Thyroid gland (tissue), 4 donors: ENCODE measurements around the gene TFDP2. TPM values are rescaled to one million over a fixed set of nuclear protein-coding genes. Genes with fewer than 3 reads are reported as not detected.
A peak's percentile ranks its signal among the peaks of the same experiment; 100 is the strongest.

ENCODE experiments used
- DNase-seq, 2 donors: peaks; one replicate each; pipeline ENCODE4 v3.0.0-alpha.2; 2019
- H3K27ac ChIP-seq, 3 donors: fragments of 200-600 bp; sonication (generic); 1 replicate in 2 of 3; 2 replicates in 1 of 3; pipeline ENCODE4 v1.5.1; 2016 to 2019; ENCODE audit warnings: mild to moderate bottlenecking in 1 of 3, moderate library complexity in 1 of 3
- H3K27me3 ChIP-seq: fragments of 200-600 bp; sonication (generic); one replicate; pipeline ENCODE4 v1.5.1; 2019
- H3K36me3 ChIP-seq, 2 donors: fragments of 200-600 bp; sonication (generic); one replicate each; pipeline ENCODE4 v1.5.1; 2016 to 2019
- H3K4me1 ChIP-seq, 2 donors: fragments of 200-600 bp; sonication (generic); one replicate each; pipeline ENCODE4 v1.5.1; 2017 to 2019
- H3K4me3 ChIP-seq, 3 donors: fragments of 200-600 bp; sonication (generic); replicated peaks in 1 of 3; 1 replicate in 2 of 3; 2 replicates in 1 of 3; pipeline ENCODE4 v1.5.1; 2016; ENCODE audit warnings: mild to moderate bottlenecking in 1 of 3
- H3K9me3 ChIP-seq: fragments of 200-600 bp; sonication (generic); one replicate; pipeline ENCODE4 v1.5.1; 2017
- POLR2A ChIP-seq, 2 donors: fragments of 450-650 bp; IDR thresholded peaks; one replicate each; pipeline ENCODE4 v1.6.1; 2017; ENCODE audit warnings: antibody characterized with exemption in 2 of 2, mild to moderate bottlenecking in 2 of 2, moderate library complexity in 1 of 2
- WGBS, 2 donors: methylation state at CpG; one replicate each; pipeline ENCODE4 v1.1.5; 2017; 5-methylcytosine and 5-hydroxymethylcytosine counted together
- intact Hi-C: fragments of 100-400 bp; cut with DNase I; formaldehyde crosslinking; loops from one replicate; pipeline ENCODE4 v1.15.1; 2023
- total RNA-seq, 4 donors: library from RNA; depleted of rRNA; stranded (reverse); fragments of >200 nt; gene quantifications; one replicate each; pipeline ENCODE4 v1.2.3, GENCODE V29; 2016
- TF ChIP-seq, protein P1 (sequence below), 6 experiments: fragments of 200-600 bp in 3 of 6; fragments of 450-650 bp in 3 of 6; sonication (generic) in 3 of 6; IDR thresholded peaks; one replicate each; pipeline ENCODE4 v1.5.1; 2016 to 2019; ENCODE audit warnings: antibody characterized with exemption in 6 of 6, mild to moderate bottlenecking in 2 of 6, inconsistent platforms in 1 of 6, moderate library complexity in 1 of 6

Gene TFDP2, protein sequence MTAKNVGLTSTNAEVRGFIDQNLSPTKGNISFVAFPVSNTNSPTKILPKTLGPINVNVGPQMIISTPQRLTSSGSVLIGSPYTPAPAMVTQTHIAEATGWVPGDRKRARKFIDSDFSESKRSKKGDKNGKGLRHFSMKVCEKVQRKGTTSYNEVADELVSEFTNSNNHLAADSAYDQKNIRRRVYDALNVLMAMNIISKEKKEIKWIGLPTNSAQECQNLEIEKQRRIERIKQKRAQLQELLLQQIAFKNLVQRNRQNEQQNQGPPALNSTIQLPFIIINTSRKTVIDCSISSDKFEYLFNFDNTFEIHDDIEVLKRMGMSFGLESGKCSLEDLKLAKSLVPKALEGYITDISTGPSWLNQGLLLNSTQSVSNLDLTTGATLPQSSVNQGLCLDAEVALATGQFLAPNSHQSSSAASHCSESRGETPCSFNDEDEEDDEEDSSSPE
- total RNA-seq = 100 to 1,000 TPM in 2 of 4 donors, 10 to 100 TPM in 2; 67.7 to 174 (median 122) TPM

GRCh38 chr3:142148792-142149672, at the start of gene TFDP2:
TSS of gene TFDP2 (minus strand) at chr3:142149544. CDS start at chr3:142101749, 47,795 bp downstream.
- peak; percentile 90 to 94 for DNase-seq
- intact Hi-C loops = no loop called here
- WGBS, 2 donors = 0% methylated on average over 20 to 28 of the region's 83 CpGs
- Histone ChIP-seq H3K27ac (peak within 1 kb of the TSS; percentile 55 to 88 (median 84)), H3K4me3 (peak within 1 kb of the TSS; percentile 58 to 84 (median 67)), H3K27me3 (no peaks in the 10 kb centered on the region), H3K36me3 (no peaks in the 10 kb centered on the region), H3K4me1 (peaks cover 5 to 7% of the 10 kb centered on the region in 2 donors), H3K9me3 (no peaks in the 10 kb centered on the region)
- TF ChIP-seq, protein P1, sequence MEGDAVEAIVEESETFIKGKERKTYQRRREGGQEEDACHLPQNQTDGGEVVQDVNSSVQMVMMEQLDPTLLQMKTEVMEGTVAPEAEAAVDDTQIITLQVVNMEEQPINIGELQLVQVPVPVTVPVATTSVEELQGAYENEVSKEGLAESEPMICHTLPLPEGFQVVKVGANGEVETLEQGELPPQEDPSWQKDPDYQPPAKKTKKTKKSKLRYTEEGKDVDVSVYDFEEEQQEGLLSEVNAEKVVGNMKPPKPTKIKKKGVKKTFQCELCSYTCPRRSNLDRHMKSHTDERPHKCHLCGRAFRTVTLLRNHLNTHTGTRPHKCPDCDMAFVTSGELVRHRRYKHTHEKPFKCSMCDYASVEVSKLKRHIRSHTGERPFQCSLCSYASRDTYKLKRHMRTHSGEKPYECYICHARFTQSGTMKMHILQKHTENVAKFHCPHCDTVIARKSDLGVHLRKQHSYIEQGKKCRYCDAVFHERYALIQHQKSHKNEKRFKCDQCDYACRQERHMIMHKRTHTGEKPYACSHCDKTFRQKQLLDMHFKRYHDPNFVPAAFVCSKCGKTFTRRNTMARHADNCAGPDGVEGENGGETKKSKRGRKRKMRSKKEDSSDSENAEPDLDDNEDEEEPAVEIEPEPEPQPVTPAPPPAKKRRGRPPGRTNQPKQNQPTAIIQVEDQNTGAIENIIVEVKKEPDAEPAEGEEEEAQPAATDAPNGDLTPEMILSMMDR (IDR thresholded peaks at IDR 0.05) = no peak
- TF ChIP-seq POLR2A (IDR thresholded peaks at IDR 0.05) = peak in 1 of 2 donors; percentile 87

GRCh38 chr3:142188846-142189245, 39.5 kb upstream of the TFDP2 start:
- intact Hi-C loops = loop anchor here (10.0 kb wide), 1 partner anchor 86 kb away; no protein-coding TSS in a partner anchor
- DNase-seq = no peak
- Histone ChIP-seq H3K36me3 (no peaks in the 10 kb centered on the region), H3K27ac (no peak overlapping the region), H3K9me3 (no peaks in the 10 kb centered on the region), H3K27me3 (no peaks in the 10 kb centered on the region), H3K4me3 (no peak overlapping the region), H3K4me1 (no peaks in the 10 kb centered on the region)
- TF ChIP-seq, protein P1 (IDR thresholded peaks at IDR 0.05) = no peak
- TF ChIP-seq POLR2A (IDR thresholded peaks at IDR 0.05) = no peak

GRCh38 chr3:142180761-142181362, 31.5 kb upstream of the TFDP2 start:
- Histone ChIP-seq H3K4me3 (no peak overlapping the region), H3K27ac (no peak overlapping the region), H3K36me3 (peaks cover 3 to 9% of the 10 kb centered on the region in 2 donors), H3K9me3 (no peaks in the 10 kb centered on the region), H3K4me1 (no peaks in the 10 kb centered on the region), H3K27me3 (no peaks in the 10 kb centered on the region)
- intact Hi-C loops = loop anchor here (10.0 kb wide), 1 partner anchor 94 kb away; no protein-coding TSS in a partner anchor
- DNase-seq = peak; percentile 34 to 45
- WGBS, 2 donors = 92 to 94% methylated on average over 6 of the region's 6 CpGs
- TF ChIP-seq POLR2A (IDR thresholded peaks at IDR 0.05) = no peak
- TF ChIP-seq, protein P1 (IDR thresholded peaks at IDR 0.05) = peak; percentile 11 to 53 (median 41)

- TF ChIP-seq POLR2A (IDR thresholded peaks at IDR 0.05) = no peak
- TF ChIP-seq, protein P1 (IDR thresholded peaks at IDR 0.05) = no peak
- Histone ChIP-seq H3K27ac (no peak overlapping the region), H3K4me3 (no peak overlapping the region), H3K4me1 (no peaks in the 10 kb centered on the region), H3K36me3 (peaks cover 9 to 10% of the 10 kb centered on the region in 2 donors), H3K27me3 (no peaks in the 10 kb centered on the region), H3K9me3 (no peaks in the 10 kb centered on the region)
- DNase-seq = no peak
- intact Hi-C loops = no loop called here
- WGBS, 2 donors = 89 to 91% methylated on average over 1 of the region's 1 CpG
Measured at GRCh38 chr3:142175478-142175877, 26.1 kb upstream of the TFDP2 start.
